CD4-positive, alpha-beta T cell (primary cell): Measurements from ENCODE around the gene ILK. TPM values are rescaled to one million over a fixed set of nuclear protein-coding genes. Genes with fewer than 3 reads are reported as not detected.

Experiments used
- ATAC-seq: fragments of 200-7000 bp; cut with Tn5 transposase; one replicate; pipeline ENCODE4 v1.10.0; 2022; ENCODE audit warnings: mild to moderate bottlenecking; ENCODE audit not compliant: poor library complexity
- CTCF ChIA-PET: fragments of 350-600 bp; sonication (Branson Sonifier 250); formaldehyde crosslinking; loops from one replicate; lab custom pipeline; 2021; ENCODE audit warnings: antibody characterized with exemption, inconsistent platforms; lab: Charles Lee
- POLR2A ChIA-PET: fragments of 350-600 bp; sonication (Branson Sonifier 250); formaldehyde crosslinking; loops from one replicate; lab custom pipeline; 2021; ENCODE audit warnings: antibody characterized with exemption, inconsistent platforms; lab: Charles Lee
- DNase-seq, 14 experiments: peaks; one replicate each; pipeline ENCODE4 v3.0.0-alpha.2; 2013 to 2020; ENCODE audit warnings: mixed read lengths in 2 of 14
- H3K27ac ChIP-seq, 2 donors: one replicate each; pipeline versions ENCODE4 v1.5.1 to v1.7.0; 2013; ENCODE audit warnings: low read length in 2 of 2, low read depth in 1 of 2, mild to moderate bottlenecking in 1 of 2
- H3K27me3 ChIP-seq, 2 experiments: 1 replicate in 1 of 2; 2 replicates in 1 of 2; pipeline versions ENCODE4 v1.6.1 to v1.7.0; 2013; ENCODE audit warnings: low read length in 2 of 2, control low read depth in 1 of 2, mild to moderate bottlenecking in 1 of 2, moderate library complexity in 1 of 2; ENCODE audit not compliant: insufficient read depth in 2 of 2, control insufficient read depth in 1 of 2
- H3K36me3 ChIP-seq: one replicate; pipeline ENCODE4 v1.6.1; 2013; ENCODE audit warnings: low read length, control low read depth; ENCODE audit not compliant: insufficient read depth
- H3K4me1 ChIP-seq: one replicate; pipeline ENCODE4 v1.6.1; 2013; ENCODE audit warnings: low read length, control low read depth; ENCODE audit not compliant: insufficient read depth
- H3K4me3 ChIP-seq: one replicate; pipeline ENCODE4 v1.5.1; 2013; ENCODE audit warnings: mild to moderate bottlenecking, low read length, moderate library complexity
- H3K9me3 ChIP-seq, 2 experiments: 1 replicate in 1 of 2; 2 replicates in 1 of 2; pipeline versions ENCODE4 v1.6.1 to v1.7.0; 2013; ENCODE audit warnings: low read length in 2 of 2, mild to moderate bottlenecking in 2 of 2, control low read depth in 1 of 2, moderate library complexity in 1 of 2; ENCODE audit not compliant: control insufficient read depth in 1 of 2, insufficient read depth in 1 of 2
- H3K27ac Mint-ChIP-seq: one replicate; pipeline ENCODE4 v1.8.0; 2020; ENCODE audit warnings: mixed read lengths
- H3K27me3 Mint-ChIP-seq: one replicate; pipeline ENCODE4 v1.8.0; 2021; ENCODE audit warnings: mixed read lengths
- H3K36me3 Mint-ChIP-seq: one replicate; pipeline ENCODE4 v1.8.0; 2021; ENCODE audit warnings: low read depth, mixed read lengths
- H3K4me1 Mint-ChIP-seq: one replicate; pipeline ENCODE4 v1.8.0; 2021; ENCODE audit warnings: low read depth, mixed read lengths
- H3K4me3 Mint-ChIP-seq: one replicate; pipeline ENCODE4 v1.8.0; 2020; ENCODE audit warnings: mild to moderate bottlenecking, mixed read lengths
- H3K9me3 Mint-ChIP-seq: one replicate; pipeline ENCODE4 v1.8.0; 2020; ENCODE audit warnings: mixed read lengths
- CTCF ChIP-seq: fragments of 200-600 bp; IDR thresholded peaks from one replicate; pipeline ENCODE4 v1.8.0; 2022; ENCODE audit warnings: antibody characterized with exemption, mild to moderate bottlenecking
- intact Hi-C, 2 experiments: fragments of 100-400 bp; cut with DNase I in 1 of 2; cut with micrococcal nuclease in 1 of 2; formaldehyde crosslinking; loops; one replicate each; pipeline versions ENCODE4 v1.15.1 to v1.9.0; 2023 to 2025; cut with DNase I, micrococcal nuclease
- total RNA-seq, 174 experiments: library from RNA in 2 of 174; stranded (reverse) in 2 of 174; gene quantifications; one replicate each; pipeline ENCODE4 v1.2.3 and lab custom pipeline; 2021 to 2026

Gene ILK
- total RNA-seq, 2 experiments from 2014 or later = 19.2 to 21.0 TPM

- Histone ChIP-seq H3K27ac (no peak overlapping the region), H3K27me3 (no peaks in the 10 kb centered on the region), H3K4me3 (no peak overlapping the region), H3K4me1 (no peaks in the 10 kb centered on the region), H3K36me3 (peaks cover 15% of the 10 kb centered on the region), H3K9me3 (peaks cover 0 to 16% of the 10 kb centered on the region in 2 experiments)
- Mint-ChIP-seq H3K27ac (no peak overlapping the region), H3K36me3 (peaks cover 66% of the 10 kb centered on the region), H3K27me3 (no peaks in the 10 kb centered on the region), H3K4me1 (no peaks in the 10 kb centered on the region), H3K9me3 (peaks cover 17% of the 10 kb centered on the region), H3K4me3 (no peak overlapping the region)
- CTCF ChIA-PET = no interaction called here
- no peak for DNase-seq
- TF ChIP-seq CTCF = no peak
- no peak for ATAC-seq
- intact Hi-C loops = no loop called here
- POLR2A ChIA-PET = interaction anchor here (0.6 kb wide), 1 partner anchor 1976 kb away, joined by 3 read pairs; the partner anchor contains the start of gene TRIM68
Measured at GRCh38 chr11:6584528-6584927, 19.0 kb upstream of the ILK start.

GRCh38 chr11:6586434-6587359 lies 16.9 kb upstream of the ILK start:
- ChIA-PET POLR2A (no interaction called here), CTCF (no interaction called here)
- peaks cover 17% of the 10 kb centered on the region for H3K9me3 Mint-ChIP-seq
- no peak for TF ChIP-seq CTCF
- H3K36me3 ChIP-seq = peaks cover 11% of the 10 kb centered on the region
- ATAC-seq (no peak), DNase-seq (no peak)
- no peaks in the 10 kb centered on the region for H3K4me1 Mint-ChIP-seq
- no peak overlapping the region for H3K27ac Mint-ChIP-seq
- H3K27me3 Mint-ChIP-seq = no peaks in the 10 kb centered on the region
- no peaks in the 10 kb centered on the region for H3K4me1 ChIP-seq
- no peak overlapping the region for H3K4me3 ChIP-seq
- H3K4me3 Mint-ChIP-seq = no peak overlapping the region
- no peak overlapping the region for H3K27ac ChIP-seq
- peaks cover 0 to 16% of the 10 kb centered on the region in 2 experiments for H3K9me3 ChIP-seq
- H3K36me3 Mint-ChIP-seq = peaks cover 68% of the 10 kb centered on the region
- intact Hi-C loops = no loop called here
- H3K27me3 ChIP-seq = no peaks in the 10 kb centered on the region

GRCh38 chr11:6587360-6587953 lies 16.1 kb upstream of the ILK start:
- no peak for DNase-seq

More at GRCh38 chr11:6587360-6587953, 16.1 kb upstream of the ILK start:
- POLR2A ChIA-PET = no interaction called here
- ATAC-seq = no peak
- H3K4me3 Mint-ChIP-seq = no peak overlapping the region
- Histone ChIP-seq H3K27ac (no peak overlapping the region), H3K9me3 (peaks cover 0 to 16% of the 10 kb centered on the region in 2 experiments), H3K27me3 (no peaks in the 10 kb centered on the region), H3K4me1 (no peaks in the 10 kb centered on the region), H3K4me3 (no peak overlapping the region), H3K36me3 (peaks cover 11% of the 10 kb centered on the region)
- TF ChIP-seq CTCF = no peak
- H3K9me3 Mint-ChIP-seq = peaks cover 17% of the 10 kb centered on the region
- peaks cover 70% of the 10 kb centered on the region for H3K36me3 Mint-ChIP-seq
- CTCF ChIA-PET = no interaction called here
- no peaks in the 10 kb centered on the region for H3K27me3 Mint-ChIP-seq
- intact Hi-C loops = no loop called here
- H3K4me1 Mint-ChIP-seq = no peaks in the 10 kb centered on the region
- no peak overlapping the region for H3K27ac Mint-ChIP-seq
